ENCODE results near the gene VWA7. TPM values are rescaled to one million over a fixed set of nuclear protein-coding genes. Genes with fewer than 3 reads are reported as not detected.

The VWA7 gene
- polyA plus RNA-seq, 4 donors: 2.9 to 11.9 (median 6.4) TPM

- Histone ChIP-seq H3K27me3 (ENCODE audit: control insufficient read depth in 3 of 3, insufficient read depth in 3 of 3, low read length in 3 of 3) (no peaks in the 10 kb centered on the region), H3K4me1 (ENCODE audit: control insufficient read depth in 3 of 3, insufficient read depth in 2 of 3, low read depth in 1 of 3, low read length in 2 of 3) (peaks cover 0 to 27% (median 0%) of the 10 kb centered on the region in 3 donors), H3K9me3 (ENCODE audit: control insufficient read depth in 2 of 2, insufficient read depth in 1 of 2, low read depth in 1 of 2, low read length in 1 of 2) (no peaks in the 10 kb centered on the region), H3K4me3 (ENCODE audit: low read depth in 1 of 3, low read length in 3 of 3) (no peak overlapping the region), H3K36me3 (ENCODE audit: control insufficient read depth in 3 of 3, insufficient read depth in 2 of 3, low read depth in 1 of 3, low read length in 3 of 3) (peaks cover 0 to 12% (median 0%) of the 10 kb centered on the region in 3 donors), H3K27ac (ENCODE audit: low read depth in 1 of 3, low read length in 2 of 3) (no peak overlapping the region)
- WGBS, 3 donors: 92 to 93% (median 92%) methylated on average over 18 of the region's 18 CpGs
- DNase-seq (no peak), FAIRE-seq (no peak)
Observed at GRCh38 chr6:31768363-31769257, 8.5 kb downstream of the VWA7 start.

GRCh38 chr6:31767096-31767645 is 10.0 kb downstream of the VWA7 start:
- Histone ChIP-seq H3K4me1 (ENCODE audit: control insufficient read depth in 3 of 3, insufficient read depth in 2 of 3, low read depth in 1 of 3, low read length in 2 of 3) (peaks cover 0 to 35% (median 0%) of the 10 kb centered on the region in 3 donors), H3K27me3 (ENCODE audit: control insufficient read depth in 3 of 3, insufficient read depth in 3 of 3, low read length in 3 of 3) (no peaks in the 10 kb centered on the region), H3K4me3 (ENCODE audit: low read depth in 1 of 3, low read length in 3 of 3) (no peak overlapping the region), H3K36me3 (ENCODE audit: control insufficient read depth in 3 of 3, insufficient read depth in 2 of 3, low read depth in 1 of 3, low read length in 3 of 3) (peaks cover 0 to 22% (median 0%) of the 10 kb centered on the region in 3 donors), H3K9me3 (ENCODE audit: control insufficient read depth in 2 of 2, insufficient read depth in 1 of 2, low read depth in 1 of 2, low read length in 1 of 2) (no peaks in the 10 kb centered on the region), H3K27ac (ENCODE audit: low read depth in 1 of 3, low read length in 2 of 3) (no peak overlapping the region)
- DNase-seq (peak; percentile 30 to 46), FAIRE-seq (no peak)
- 78 to 84% (median 79%) methylated on average over 6 of the region's 6 CpGs for WGBS, 3 donors

- Histone ChIP-seq H3K27me3 (ENCODE audit: control insufficient read depth in 3 of 3, insufficient read depth in 3 of 3, low read length in 3 of 3) (no peaks in the 10 kb centered on the region), H3K9me3 (ENCODE audit: control insufficient read depth in 2 of 2, insufficient read depth in 1 of 2, low read depth in 1 of 2, low read length in 1 of 2) (no peaks in the 10 kb centered on the region), H3K36me3 (ENCODE audit: control insufficient read depth in 3 of 3, insufficient read depth in 2 of 3, low read depth in 1 of 3, low read length in 3 of 3) (peaks cover 0 to 30% (median 0%) of the 10 kb centered on the region in 3 donors), H3K27ac (ENCODE audit: low read depth in 1 of 3, low read length in 2 of 3) (peak overlapping the region in 2 of 3 donors; percentile 12 to 15), H3K4me1 (ENCODE audit: control insufficient read depth in 3 of 3, insufficient read depth in 2 of 3, low read depth in 1 of 3, low read length in 2 of 3) (peaks cover 0 to 41% (median 6%) of the 10 kb centered on the region in 3 donors), H3K4me3 (ENCODE audit: low read depth in 1 of 3, low read length in 3 of 3) (peak overlapping the region in 2 of 3 donors; percentile 33 to 36)
- FAIRE-seq (no peak), DNase-seq (peak; percentile 70 to 88)
- WGBS, 3 donors: 20 to 39% (median 39%) methylated on average over 39 to 42 of the region's 42 CpGs
Observed at GRCh38 chr6:31765910-31766794, 11.0 kb downstream of the VWA7 start.

GRCh38 chr6:31765559-31765909 is 11.6 kb downstream of the VWA7 start:
- DNase-seq (no peak), FAIRE-seq (no peak)
- Histone ChIP-seq H3K27me3 (ENCODE audit: control insufficient read depth in 3 of 3, insufficient read depth in 3 of 3, low read length in 3 of 3) (no peaks in the 10 kb centered on the region), H3K4me3 (ENCODE audit: low read depth in 1 of 3, low read length in 3 of 3) (peak overlapping the region in 2 of 3 donors; percentile 33 to 36), H3K4me1 (ENCODE audit: control insufficient read depth in 3 of 3, insufficient read depth in 2 of 3, low read depth in 1 of 3, low read length in 2 of 3) (peaks cover 0 to 45% (median 7%) of the 10 kb centered on the region in 3 donors), H3K27ac (ENCODE audit: low read depth in 1 of 3, low read length in 2 of 3) (no peak overlapping the region), H3K36me3 (ENCODE audit: control insufficient read depth in 3 of 3, insufficient read depth in 2 of 3, low read depth in 1 of 3, low read length in 3 of 3) (peaks cover 0 to 35% (median 0%) of the 10 kb centered on the region in 3 donors), H3K9me3 (ENCODE audit: control insufficient read depth in 2 of 2, insufficient read depth in 1 of 2, low read depth in 1 of 2, low read length in 1 of 2) (no peaks in the 10 kb centered on the region)
- WGBS, 3 donors: 49 to 81% (median 57%) methylated on average over 9 of the region's 9 CpGs

- WGBS, 3 donors: 71 to 76% (median 74%) methylated on average over 4 of the region's 4 CpGs
- peaks cover 0 to 48% (median 0%) of the 10 kb centered on the region in 3 donors for H3K36me3 ChIP-seq (ENCODE audit: control insufficient read depth in 3 of 3, insufficient read depth in 2 of 3, low read depth in 1 of 3, low read length in 3 of 3)
- no peaks in the 10 kb centered on the region for H3K27me3 ChIP-seq (ENCODE audit: control insufficient read depth in 3 of 3, insufficient read depth in 3 of 3, low read length in 3 of 3)
- no peaks in the 10 kb centered on the region for H3K9me3 ChIP-seq (ENCODE audit: control insufficient read depth in 2 of 2, insufficient read depth in 1 of 2, low read depth in 1 of 2, low read length in 1 of 2)
- peak in 1 of 2 donors; percentile 49 for DNase-seq
- peaks cover 0 to 47% (median 13%) of the 10 kb centered on the region in 3 donors for H3K4me1 ChIP-seq (ENCODE audit: control insufficient read depth in 3 of 3, insufficient read depth in 2 of 3, low read depth in 1 of 3, low read length in 2 of 3)
- H3K27ac ChIP-seq (ENCODE audit: low read depth in 1 of 3, low read length in 2 of 3): no peak overlapping the region
- no peak for FAIRE-seq
- no peak overlapping the region for H3K4me3 ChIP-seq (ENCODE audit: low read depth in 1 of 3, low read length in 3 of 3)
Observed at GRCh38 chr6:31764198-31764597, 12.9 kb downstream of the VWA7 start.

- H3K4me1 ChIP-seq (ENCODE audit: control insufficient read depth in 3 of 3, insufficient read depth in 2 of 3, low read depth in 1 of 3, low read length in 2 of 3): peaks cover 0 to 47% (median 13%) of the 10 kb centered on the region in 3 donors
- H3K36me3 ChIP-seq (ENCODE audit: control insufficient read depth in 3 of 3, insufficient read depth in 2 of 3, low read depth in 1 of 3, low read length in 3 of 3): peaks cover 0 to 48% (median 0%) of the 10 kb centered on the region in 3 donors
- FAIRE-seq: no peak
Observed at GRCh38 chr6:31763619-31763940, 13.5 kb downstream of the VWA7 start.

GRCh38 chr6:31762878-31763618 is 14.1 kb downstream of the VWA7 start:
- Histone ChIP-seq H3K9me3 (ENCODE audit: control insufficient read depth in 2 of 2, insufficient read depth in 1 of 2, low read depth in 1 of 2, low read length in 1 of 2) (no peaks in the 10 kb centered on the region), H3K4me1 (ENCODE audit: control insufficient read depth in 3 of 3, insufficient read depth in 2 of 3, low read depth in 1 of 3, low read length in 2 of 3) (peaks cover 0 to 47% (median 13%) of the 10 kb centered on the region in 3 donors), H3K4me3 (ENCODE audit: low read depth in 1 of 3, low read length in 3 of 3) (no peak overlapping the region), H3K36me3 (ENCODE audit: control insufficient read depth in 3 of 3, insufficient read depth in 2 of 3, low read depth in 1 of 3, low read length in 3 of 3) (peaks cover 0 to 52% (median 0%) of the 10 kb centered on the region in 3 donors), H3K27me3 (ENCODE audit: control insufficient read depth in 3 of 3, insufficient read depth in 3 of 3, low read length in 3 of 3) (no peaks in the 10 kb centered on the region), H3K27ac (ENCODE audit: low read depth in 1 of 3, low read length in 2 of 3) (no peak overlapping the region)
- DNase-seq (no peak), FAIRE-seq (no peak)
- WGBS, 3 donors: 70 to 80% (median 78%) methylated on average over 7 to 8 of the region's 8 CpGs

More at GRCh38 chr6:31763619-31763940, 13.5 kb downstream of the VWA7 start:
- peak; percentile 34 to 43 for DNase-seq
- H3K27ac ChIP-seq (ENCODE audit: low read depth in 1 of 3, low read length in 2 of 3): no peak overlapping the region
- WGBS, 3 donors: 21 to 31% (median 29%) methylated on average over 1 of the region's 1 CpG
- no peaks in the 10 kb centered on the region for H3K27me3 ChIP-seq (ENCODE audit: control insufficient read depth in 3 of 3, insufficient read depth in 3 of 3, low read length in 3 of 3)
- no peaks in the 10 kb centered on the region for H3K9me3 ChIP-seq (ENCODE audit: control insufficient read depth in 2 of 2, insufficient read depth in 1 of 2, low read depth in 1 of 2, low read length in 1 of 2)
- H3K4me3 ChIP-seq (ENCODE audit: low read depth in 1 of 3, low read length in 3 of 3): no peak overlapping the region

Data from small intestine (tissue), 7 donors.